GM21423 (cell line): Measurements from ENCODE around the gene TMEM87B.

Experiments
- ATAC-seq: cut with Tn5 transposase; IDR thresholded peaks from one replicate; pipeline ENCODE4 v1.9.1; 2021; ENCODE audit warnings: mild to moderate bottlenecking, moderate library complexity; ENCODE audit not compliant: unreplicated experiment

Gene TMEM87B

DNA sequence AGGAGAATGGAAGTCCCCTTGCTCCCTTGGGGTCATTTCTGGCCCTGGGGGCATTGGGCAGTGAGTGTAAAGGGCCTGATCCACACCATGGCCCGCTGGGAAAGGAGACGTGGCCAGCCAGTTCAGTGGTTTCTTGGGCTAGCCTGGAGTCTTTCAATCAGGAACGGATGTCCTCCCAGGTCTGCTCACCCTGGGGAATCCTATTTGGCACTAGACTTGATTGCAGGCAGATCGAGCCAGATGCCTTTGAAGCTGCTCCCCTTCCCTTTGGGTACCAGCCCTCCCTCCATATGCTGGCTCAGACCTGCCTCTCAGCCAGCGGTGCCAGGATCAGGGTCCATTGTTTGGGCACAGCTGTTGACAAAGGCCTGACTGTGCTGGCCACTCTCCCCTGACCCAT, 94.1 kb downstream of the TMEM87B start:
- no peak for ATAC-seq

GRCh38 chr2:112149866-112150435, 94.9 kb downstream of the TMEM87B start:
- no peak for ATAC-seq

DNA sequence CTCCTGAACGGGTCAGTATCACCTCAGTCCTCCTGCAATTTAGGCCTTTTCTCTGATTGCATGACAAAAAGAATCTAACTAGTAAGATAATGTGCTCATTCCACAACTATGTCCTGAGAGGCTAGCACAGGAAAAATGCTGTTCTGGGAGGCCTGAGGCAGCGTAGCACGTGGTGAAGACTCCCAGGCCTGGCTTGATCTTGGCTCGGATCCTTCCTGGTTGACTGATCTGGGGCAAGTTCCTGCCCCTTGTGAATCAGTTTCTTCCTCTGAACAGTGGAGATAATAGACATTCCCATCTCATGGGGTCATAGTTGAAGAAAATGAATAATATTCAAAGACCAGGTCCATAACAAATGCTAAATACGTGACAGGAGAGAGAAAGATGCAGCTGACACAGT, 95.4 kb downstream of the TMEM87B start:
- no peak for ATAC-seq

GRCh38 chr2:112150851-112151250, 95.8 kb downstream of the TMEM87B start:
- no peak for ATAC-seq

DNA sequence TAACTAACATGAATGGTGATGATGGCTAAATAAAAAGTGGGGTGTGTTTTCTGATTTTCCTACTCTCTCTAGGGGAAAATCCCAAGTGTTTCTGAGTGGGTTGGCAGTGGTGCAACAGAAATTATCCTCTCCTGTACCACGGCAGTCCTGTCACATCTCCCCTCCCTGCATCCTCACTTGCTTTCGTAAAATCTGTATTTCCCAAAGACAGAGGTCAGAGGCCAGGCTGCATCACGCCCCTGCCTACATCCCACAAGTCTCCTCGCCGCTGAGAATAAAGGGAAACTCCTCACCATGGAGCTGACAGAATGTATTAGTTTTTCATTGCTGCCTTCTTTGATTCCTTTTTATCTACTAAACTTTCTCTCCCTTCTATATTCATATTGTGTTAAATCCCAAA, 96.2 kb downstream of the TMEM87B start:
- no peak for ATAC-seq

DNA sequence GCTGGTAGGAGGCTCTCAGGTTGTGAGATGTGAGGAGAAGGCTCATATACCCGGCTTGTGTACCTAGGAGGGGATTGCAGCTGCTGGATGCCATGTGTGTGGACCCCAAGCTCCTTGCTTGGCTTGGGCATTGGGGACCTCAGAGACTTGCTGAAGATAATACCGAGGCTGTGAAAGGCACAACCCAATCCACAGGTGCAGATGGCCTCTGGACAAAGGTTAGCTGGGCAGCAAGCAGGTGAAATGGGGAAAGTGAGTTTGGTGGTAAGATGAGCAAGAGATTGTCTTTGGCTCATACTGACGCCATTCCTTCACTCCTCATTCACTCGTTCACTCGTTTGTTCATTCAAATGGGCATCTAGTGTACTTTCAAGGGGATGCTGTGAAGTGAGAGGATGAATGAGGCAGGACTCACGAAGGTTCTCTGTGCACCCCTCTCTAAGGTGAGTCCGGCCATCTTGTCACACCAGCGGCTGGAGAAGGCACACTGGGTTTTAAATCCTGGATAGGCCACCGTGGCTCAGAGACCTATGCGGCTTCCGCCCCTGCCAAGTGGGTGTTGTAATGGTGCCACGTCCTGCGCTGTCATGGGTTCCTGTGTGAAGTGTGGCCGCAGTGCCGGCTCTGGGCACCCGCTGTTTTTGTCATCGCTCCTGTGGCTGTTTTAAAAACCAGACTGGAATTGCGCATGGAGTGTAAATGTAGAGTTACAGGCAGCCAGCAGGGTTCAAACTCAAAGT, 96.8 kb downstream of the TMEM87B start:
- no peak for ATAC-seq

GRCh38 chr2:112152476-112153178, 97.6 kb downstream of the TMEM87B start:
- ATAC-seq: no peak

- ATAC-seq: no peak
Observed at GRCh38 chr2:112153179-112153490, 98.1 kb downstream of the TMEM87B start.

DNA sequence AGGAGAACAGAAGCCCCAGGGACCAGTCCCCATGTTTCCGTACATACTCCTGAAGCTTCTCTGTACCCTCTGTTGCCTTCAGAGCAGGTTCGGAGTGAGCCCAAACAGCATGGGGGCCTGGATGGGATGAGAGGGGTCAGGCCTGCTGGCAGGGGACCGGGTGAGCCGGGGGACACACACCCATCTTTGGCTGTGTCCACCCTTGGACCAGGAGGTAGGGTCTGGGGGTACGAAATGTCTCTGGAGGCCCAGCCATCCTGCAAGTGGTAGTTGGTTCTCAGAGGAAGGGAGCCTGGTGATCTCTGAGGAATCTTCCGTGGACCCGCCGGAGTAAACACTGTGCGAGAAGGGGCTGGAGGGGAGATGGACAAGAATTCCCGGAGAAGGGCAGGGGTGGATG, 98.4 kb downstream of the TMEM87B start:
- no peak for ATAC-seq

DNA sequence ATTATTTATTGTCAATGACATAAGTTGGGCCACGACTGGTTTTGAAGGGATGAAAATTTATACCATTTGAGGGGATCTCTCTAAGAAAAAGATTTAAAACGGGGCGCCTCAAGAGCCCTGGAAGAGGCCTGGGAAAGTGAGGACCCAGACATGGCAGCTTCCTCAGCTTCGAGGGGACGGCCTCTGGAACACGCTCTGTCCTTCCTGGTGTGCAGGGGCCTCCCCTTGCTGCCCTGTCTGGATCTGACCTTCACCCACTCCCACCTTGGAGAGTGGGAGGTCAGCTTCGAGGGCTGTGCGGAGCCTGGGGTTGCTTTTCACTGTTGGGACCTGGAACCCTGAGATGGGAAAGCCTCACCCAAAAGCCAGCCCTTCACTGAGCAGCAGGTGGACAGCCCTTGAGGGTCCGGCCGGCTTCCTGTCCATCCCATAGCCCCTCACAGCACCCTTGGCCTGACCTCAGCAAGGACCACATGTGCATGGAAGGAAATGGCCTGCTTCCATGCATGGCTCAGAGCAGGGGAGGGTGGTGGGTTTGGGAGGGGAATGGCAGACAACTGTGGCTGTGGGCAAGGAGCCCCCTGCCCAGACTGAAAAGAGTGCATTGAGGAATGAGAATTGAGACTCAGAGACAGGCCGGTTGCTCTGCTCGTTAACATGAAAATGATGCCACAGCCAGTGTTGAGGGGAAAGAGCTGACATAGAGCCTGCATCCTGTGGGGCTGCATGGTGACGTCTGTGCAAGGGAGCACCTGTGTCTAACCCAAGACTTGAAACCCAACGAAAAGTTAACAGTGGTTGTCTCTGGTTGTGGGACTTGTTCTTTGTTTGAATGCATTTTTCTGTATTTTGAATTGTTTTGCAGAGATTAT, 99.4 kb downstream of the TMEM87B start:
- ATAC-seq: no peak

- ATAC-seq: no peak
Observed at GRCh38 chr2:112155331-112156151, 100.5 kb downstream of the TMEM87B start.

DNA sequence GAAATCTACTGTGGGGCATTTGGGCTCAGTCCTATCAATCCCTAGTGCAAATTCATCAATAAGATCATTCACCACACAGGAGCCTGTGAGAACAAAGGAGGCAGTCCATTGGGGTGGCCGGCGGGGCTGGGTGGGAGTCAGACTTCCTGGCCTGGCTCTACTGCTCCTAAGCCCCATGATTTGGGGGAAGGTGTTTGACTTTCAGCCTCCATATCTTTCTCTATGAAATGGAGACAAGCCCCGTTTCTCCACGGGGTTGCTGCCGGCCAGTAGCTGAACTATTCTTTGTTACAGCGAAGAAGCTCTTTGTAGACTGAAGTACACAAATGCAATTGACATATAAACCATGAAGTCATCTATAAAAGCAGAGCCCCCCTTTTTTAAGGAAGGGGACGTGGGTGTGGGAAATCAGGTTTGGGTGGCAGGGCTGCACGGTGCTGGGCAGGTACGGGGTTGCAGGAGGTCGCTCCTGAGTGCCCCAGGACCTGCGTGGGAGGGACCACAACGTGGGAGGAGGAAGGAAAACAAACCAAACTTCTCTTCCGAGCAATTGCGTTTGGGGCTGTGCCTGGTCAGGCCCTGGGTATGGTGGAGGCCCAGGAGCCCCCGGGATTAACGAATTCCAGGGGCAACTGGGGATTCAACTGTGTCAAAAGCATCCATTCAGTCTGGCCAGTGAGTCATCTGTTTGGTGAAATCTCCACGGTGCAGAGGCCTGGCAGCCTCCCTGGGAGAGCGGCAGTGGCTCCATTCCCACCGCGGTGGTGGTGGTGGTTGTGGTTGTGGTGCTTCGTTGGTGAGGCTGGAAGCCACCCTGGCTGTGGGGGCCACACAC, 101.3 kb downstream of the TMEM87B start:
- no peak for ATAC-seq

GRCh38 chr2:112157472-112157871, 102.4 kb downstream of the TMEM87B start:
- no peak for ATAC-seq

DNA sequence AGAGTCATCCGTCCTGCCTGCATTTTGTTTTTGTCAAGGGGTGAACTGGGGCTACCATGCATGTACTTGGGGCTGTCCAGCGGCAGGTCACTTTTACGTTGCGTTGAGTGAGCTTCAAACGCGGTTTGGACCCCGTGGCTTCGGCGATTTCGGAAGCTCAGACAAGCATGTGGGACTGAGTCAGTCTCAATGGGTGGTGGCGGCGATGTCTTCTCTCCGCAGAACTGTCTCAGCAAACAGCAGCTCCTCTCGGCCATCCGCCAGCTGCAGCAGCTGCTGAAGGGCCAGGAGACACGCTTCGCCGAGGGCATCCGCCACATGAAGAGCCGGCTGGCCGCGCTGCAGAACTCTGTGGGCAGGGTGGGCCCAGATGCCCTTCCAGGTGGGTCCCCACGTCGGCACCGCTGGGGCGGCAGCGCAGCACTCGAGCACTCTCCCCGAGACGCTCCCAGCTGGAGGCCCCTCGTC, 104.4 kb downstream of the TMEM87B start:
- no peak for ATAC-seq

- no peak for ATAC-seq
Observed at GRCh38 chr2:112160283-112161250, 105.5 kb downstream of the TMEM87B start.

DNA sequence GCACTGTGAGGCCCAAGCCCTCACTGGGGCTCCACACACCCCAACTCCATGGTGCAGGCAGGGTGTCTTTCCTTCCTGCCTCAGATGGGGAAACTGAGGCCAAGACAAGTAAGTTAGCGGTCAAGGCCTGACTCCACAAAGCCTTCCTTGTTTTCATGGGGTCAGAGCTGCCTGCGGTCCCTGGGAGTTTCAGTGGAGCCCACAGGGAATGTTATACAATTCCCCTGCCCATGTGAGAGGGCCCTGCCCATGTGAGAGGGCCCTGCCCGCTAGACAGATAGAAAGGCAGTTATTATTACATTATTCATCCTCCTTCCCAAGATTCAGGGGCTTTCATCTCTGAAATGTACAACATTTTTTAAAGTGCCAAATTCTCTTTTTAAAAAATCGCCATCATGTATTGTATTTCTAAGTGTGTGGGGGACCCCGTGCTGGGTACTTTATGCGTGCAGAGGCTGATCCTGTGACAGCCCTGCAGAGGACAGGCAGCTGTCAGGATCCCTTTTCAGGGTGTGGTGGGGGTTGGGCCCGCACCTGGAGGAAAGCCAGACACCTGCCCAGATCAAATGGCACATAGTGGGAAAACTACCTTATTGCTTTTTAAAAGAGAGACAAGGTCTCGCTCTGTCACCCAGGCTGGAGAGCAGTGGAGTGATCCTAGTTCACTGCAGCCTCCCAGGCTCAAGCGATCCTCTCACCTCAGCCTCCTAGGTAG, 106.5 kb downstream of the TMEM87B start:
- no peak for ATAC-seq

DNA sequence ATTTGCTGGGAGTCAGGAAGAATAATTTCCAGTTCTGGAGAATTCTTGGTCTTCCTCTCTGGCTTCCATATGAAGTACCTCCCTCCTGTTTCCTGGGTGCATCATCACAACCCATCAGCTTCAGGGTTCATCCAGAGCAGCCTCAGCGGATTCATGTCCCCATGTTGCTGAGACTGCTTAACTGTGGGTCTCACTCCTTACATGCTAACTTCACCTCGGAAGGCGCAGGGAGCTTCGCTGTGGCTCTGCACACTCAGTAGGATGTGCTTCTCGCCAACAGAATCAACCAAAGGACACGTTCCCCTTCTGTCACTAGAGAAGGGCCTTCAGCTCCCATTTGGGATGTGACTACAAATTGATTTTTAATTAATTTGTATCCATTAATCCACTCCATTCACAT, 107.3 kb downstream of the TMEM87B start:
- ATAC-seq: no peak

DNA sequence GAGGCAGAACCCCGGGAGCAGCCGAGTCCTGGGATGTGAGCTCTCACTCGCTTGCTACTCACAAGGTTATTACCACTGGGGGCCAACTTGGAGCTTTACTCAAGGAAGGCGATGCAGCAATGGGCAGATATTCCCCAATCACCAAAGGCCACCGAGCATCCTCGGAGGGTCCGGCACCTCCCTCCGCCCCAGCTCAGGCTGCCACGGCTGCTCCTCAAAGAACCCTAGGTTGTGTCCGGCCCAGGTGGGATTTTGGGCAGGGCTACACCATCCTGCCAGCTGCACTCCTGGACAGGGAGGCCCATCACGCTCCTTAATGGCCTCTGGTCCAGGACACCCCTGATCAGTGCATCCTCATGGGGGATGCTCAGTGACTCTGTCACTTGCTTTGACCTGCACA, 107.9 kb downstream of the TMEM87B start:
- no peak for ATAC-seq
